ENCODE results near the gene ERCC4. TPM values are rescaled to one million over a fixed set of nuclear protein-coding genes. Genes with fewer than 3 reads are reported as not detected.

Gene ERCC4
- 7.5 and 14.3 TPM in 2 replicates for total RNA-seq (2014; rRNA removed; shearing (Covaris generic))
- 19.3 and 20.1 TPM in 2 replicates for polyA plus RNA-seq (2016; fragmentation: Nextera tagmentation; extraction: Ambion mirVana)

- Histone ChIP-seq H3K79me2 (ENCODE audit: insufficient read depth) (peaks cover 23% of the 10 kb centered on the region), H3K4me2 (ENCODE audit: unreplicated experiment) (peak within 1 kb of the TSS; percentile 99), H3K36me3 (ENCODE audit: low read depth) (peaks cover under 1% of the 10 kb centered on the region; the same call in 1 of the 2 replicates), H3K4me3 (peak within 1 kb of the TSS; percentile 89), H3K27me3 (replicated peaks; ENCODE audit: insufficient read depth) (0 out of 2 replicates have a peak, but pooled peaks cover 6% of the 10 kb centered on the region), H3K4me1 (ENCODE audit: insufficient read depth) (no peaks in the 10 kb centered on the region), H4K20me1 (ENCODE audit: insufficient read depth) (no peaks in the 10 kb centered on the region), H3K9me2 (ENCODE audit: insufficient read depth) (no peaks in the 10 kb centered on the region), H3K9me3 (ENCODE audit: low read depth) (no peaks in the 10 kb centered on the region), H3K27ac (peak within 1 kb of the TSS; percentile 29), H3F3A (ENCODE audit: insufficient read depth) (0 out of 2 replicates have a peak, but pooled peaks cover 3% of the 10 kb centered on the region), H3K9ac (peak within 1 kb of the TSS; percentile 94), H2AFZ (peak within 1 kb of the TSS; percentile 94)
- WGBS, 2 experiments (ENCODE audit: low coverage in 1 of 2, low lambda C conversion rate in 2 of 2, missing lambda C conversion rate in 2 of 2) = 1 to 2% methylated on average over 60 to 64 of the region's 64 CpGs
- TF ChIP-seq EZH2 (IDR thresholded peaks at IDR 0.05; ENCODE audit: insufficient read depth, poor library complexity, severe bottlenecking) = no peak
- TF ChIP-seq EZH2phosphoT487 (IDR thresholded peaks at IDR 0.05; ENCODE audit: insufficient read depth, low read depth) = no peak
- DNase-seq = peak; percentile 100
- in situ Hi-C loops (cut with MboI) = loop anchor here (10.0 kb wide), 1 partner anchor 345 kb away; no protein-coding TSS in a partner anchor
Measured at GRCh38 chr16:13919683-13920509, at the start of gene ERCC4. TSS of gene ERCC4 (plus strand) at chr16:13920154. CDS start at chr16:13920166, 12 bp downstream.

- no peak for TF ChIP-seq EZH2phosphoT487 (IDR thresholded peaks at IDR 0.05; ENCODE audit: insufficient read depth, low read depth)
- TF ChIP-seq EZH2 (IDR thresholded peaks at IDR 0.05; ENCODE audit: insufficient read depth, poor library complexity, severe bottlenecking) = no peak
- WGBS, 2 experiments (ENCODE audit: low coverage in 1 of 2, low lambda C conversion rate in 2 of 2, missing lambda C conversion rate in 2 of 2) = 6 to 10% methylated on average over 5 of the region's 5 CpGs
- H3K4me3 ChIP-seq = no peak overlapping the region
- H2AFZ ChIP-seq = no peak overlapping the region
- no peaks in the 10 kb centered on the region for H3K36me3 ChIP-seq (ENCODE audit: low read depth)
- H3K9ac ChIP-seq = no peak overlapping the region
- no peaks in the 10 kb centered on the region for H3K9me3 ChIP-seq (ENCODE audit: low read depth)
- H4K20me1 ChIP-seq (ENCODE audit: insufficient read depth) = no peaks in the 10 kb centered on the region
- H3K9me2 ChIP-seq (ENCODE audit: insufficient read depth) = no peaks in the 10 kb centered on the region
- no peak overlapping the region for H3K4me2 ChIP-seq (ENCODE audit: unreplicated experiment)
- H3K27ac ChIP-seq = no peak overlapping the region
- H3K27me3 ChIP-seq (replicated peaks; ENCODE audit: insufficient read depth) = no peaks in the 10 kb centered on the region; the same call in 1 of the 2 replicates
- H3K79me2 ChIP-seq (ENCODE audit: insufficient read depth) = no peaks in the 10 kb centered on the region
- DNase-seq = peak; percentile 21
- in situ Hi-C loops (cut with MboI) = no loop called here
- no peaks in the 10 kb centered on the region for H3K4me1 ChIP-seq (ENCODE audit: insufficient read depth)
- H3F3A ChIP-seq (ENCODE audit: insufficient read depth) = no peaks in the 10 kb centered on the region
Measured at GRCh38 chr16:13873835-13874438, 46.0 kb upstream of the ERCC4 start.

- no peak overlapping the region for H2AFZ ChIP-seq
- H3K4me1 ChIP-seq (ENCODE audit: insufficient read depth) = no peaks in the 10 kb centered on the region
- H3F3A ChIP-seq (ENCODE audit: insufficient read depth) = no peaks in the 10 kb centered on the region
- no peaks in the 10 kb centered on the region for H3K9me2 ChIP-seq (ENCODE audit: insufficient read depth)
- H3K9ac ChIP-seq = no peak overlapping the region
- H3K36me3 ChIP-seq (ENCODE audit: low read depth) = no peaks in the 10 kb centered on the region
- no peak overlapping the region for H3K27ac ChIP-seq
- H3K27me3 ChIP-seq (replicated peaks; ENCODE audit: insufficient read depth) = no peaks in the 10 kb centered on the region
- in situ Hi-C loops (cut with MboI) = no loop called here
- no peak for DNase-seq
- H3K4me3 ChIP-seq = no peak overlapping the region
- TF ChIP-seq EZH2phosphoT487 (IDR thresholded peaks at IDR 0.05; ENCODE audit: insufficient read depth, low read depth) (no peak), EZH2 (IDR thresholded peaks at IDR 0.05; ENCODE audit: insufficient read depth, poor library complexity, severe bottlenecking) (no peak)
- H3K79me2 ChIP-seq (ENCODE audit: insufficient read depth) = no peaks in the 10 kb centered on the region
- no peaks in the 10 kb centered on the region for H3K9me3 ChIP-seq (ENCODE audit: low read depth)
- WGBS, 2 experiments (ENCODE audit: low coverage in 1 of 2, low lambda C conversion rate in 2 of 2, missing lambda C conversion rate in 2 of 2) = 46 to 51% methylated on average over 5 of the region's 5 CpGs
- no peak overlapping the region for H3K4me2 ChIP-seq (ENCODE audit: unreplicated experiment)
- H4K20me1 ChIP-seq (ENCODE audit: insufficient read depth) = no peaks in the 10 kb centered on the region
Measured at GRCh38 chr16:13875614-13876284, 44.2 kb upstream of the ERCC4 start.

GRCh38 chr16:13883276-13883675 is 36.7 kb upstream of the ERCC4 start:
- no peaks in the 10 kb centered on the region for H3K27me3 ChIP-seq (replicated peaks; ENCODE audit: insufficient read depth)
- no peaks in the 10 kb centered on the region for H4K20me1 ChIP-seq (ENCODE audit: insufficient read depth)
- no peaks in the 10 kb centered on the region for H3K79me2 ChIP-seq (ENCODE audit: insufficient read depth)
- H3F3A ChIP-seq (ENCODE audit: insufficient read depth) = no peaks in the 10 kb centered on the region
- no peak for DNase-seq
- H3K36me3 ChIP-seq (ENCODE audit: low read depth) = no peaks in the 10 kb centered on the region
- no peak for TF ChIP-seq EZH2phosphoT487 (IDR thresholded peaks at IDR 0.05; ENCODE audit: insufficient read depth, low read depth)
- H3K9ac ChIP-seq = no peak overlapping the region
- H2AFZ ChIP-seq = no peak overlapping the region
- in situ Hi-C loops (cut with MboI) = no loop called here
- no peak overlapping the region for H3K4me2 ChIP-seq (ENCODE audit: unreplicated experiment)
- no peaks in the 10 kb centered on the region for H3K4me1 ChIP-seq (ENCODE audit: insufficient read depth)
- no peak overlapping the region for H3K27ac ChIP-seq
- H3K9me3 ChIP-seq (ENCODE audit: low read depth) = no peaks in the 10 kb centered on the region
- no peaks in the 10 kb centered on the region for H3K9me2 ChIP-seq (ENCODE audit: insufficient read depth)
- no peak overlapping the region for H3K4me3 ChIP-seq
- 54 to 55% methylated on average over 11 of the region's 11 CpGs for WGBS, 2 experiments (ENCODE audit: low coverage in 1 of 2, low lambda C conversion rate in 2 of 2, missing lambda C conversion rate in 2 of 2)
